ENCODE results near the gene U2SURP.

Gene U2SURP

GRCh38 chr3:143001369-143002082, at the start of gene U2SURP:
U2SURP (plus strand) TSS chr3:143001570; CDS start chr3:143001629, 59 bp downstream.
- TF ChIP-seq CTCF (IDR thresholded peaks at IDR 0.05; ENCODE audit: control insufficient read depth, extremely low read depth, insufficient read depth), result no peak
- peak within 1 kb of the TSS; percentile 92 for H3K4me3 ChIP-seq (ENCODE audit: low read depth, low read length)
- DNase-seq (ENCODE audit: low read depth), result peak; percentile 95

GRCh38 chr3:142951794-142952193, 49.6 kb upstream of the U2SURP start:
- no peak overlapping the region for H3K4me3 ChIP-seq (ENCODE audit: low read depth, low read length)
- no peak for DNase-seq (ENCODE audit: low read depth)
- no peak for TF ChIP-seq CTCF (IDR thresholded peaks at IDR 0.05; ENCODE audit: control insufficient read depth, extremely low read depth, insufficient read depth)

GRCh38 chr3:142952272-142953193, 48.8 kb upstream of the U2SURP start:
- no peak overlapping the region for H3K4me3 ChIP-seq (ENCODE audit: low read depth, low read length)
- DNase-seq (ENCODE audit: low read depth), result no peak
- no peak for TF ChIP-seq CTCF (IDR thresholded peaks at IDR 0.05; ENCODE audit: control insufficient read depth, extremely low read depth, insufficient read depth)

- no peak for DNase-seq (ENCODE audit: low read depth)
- H3K4me3 ChIP-seq (ENCODE audit: low read depth, low read length), result no peak overlapping the region
- TF ChIP-seq CTCF (IDR thresholded peaks at IDR 0.05; ENCODE audit: control insufficient read depth, extremely low read depth, insufficient read depth), result no peak
Observed at GRCh38 chr3:142953443-142953842, 47.9 kb upstream of the U2SURP start.

GRCh38 chr3:142958707-142959106, 42.7 kb upstream of the U2SURP start:
- no peak for DNase-seq (ENCODE audit: low read depth)

GRCh38 chr3:142960322-142960850, 41.0 kb upstream of the U2SURP start:
- TF ChIP-seq CTCF (IDR thresholded peaks at IDR 0.05; ENCODE audit: control insufficient read depth, extremely low read depth, insufficient read depth), result no peak
- DNase-seq (ENCODE audit: low read depth), result peak; percentile 46
- H3K4me3 ChIP-seq (ENCODE audit: low read depth, low read length), result no peak overlapping the region

More at GRCh38 chr3:142958707-142959106, 42.7 kb upstream of the U2SURP start:
- TF ChIP-seq CTCF (IDR thresholded peaks at IDR 0.05; ENCODE audit: control insufficient read depth, extremely low read depth, insufficient read depth), result no peak
- H3K4me3 ChIP-seq (ENCODE audit: low read depth, low read length), result no peak overlapping the region

Data from LNCaP clone FGC (cell line).